ENCODE results near the gene PHF23.

The PHF23 gene

DNA sequence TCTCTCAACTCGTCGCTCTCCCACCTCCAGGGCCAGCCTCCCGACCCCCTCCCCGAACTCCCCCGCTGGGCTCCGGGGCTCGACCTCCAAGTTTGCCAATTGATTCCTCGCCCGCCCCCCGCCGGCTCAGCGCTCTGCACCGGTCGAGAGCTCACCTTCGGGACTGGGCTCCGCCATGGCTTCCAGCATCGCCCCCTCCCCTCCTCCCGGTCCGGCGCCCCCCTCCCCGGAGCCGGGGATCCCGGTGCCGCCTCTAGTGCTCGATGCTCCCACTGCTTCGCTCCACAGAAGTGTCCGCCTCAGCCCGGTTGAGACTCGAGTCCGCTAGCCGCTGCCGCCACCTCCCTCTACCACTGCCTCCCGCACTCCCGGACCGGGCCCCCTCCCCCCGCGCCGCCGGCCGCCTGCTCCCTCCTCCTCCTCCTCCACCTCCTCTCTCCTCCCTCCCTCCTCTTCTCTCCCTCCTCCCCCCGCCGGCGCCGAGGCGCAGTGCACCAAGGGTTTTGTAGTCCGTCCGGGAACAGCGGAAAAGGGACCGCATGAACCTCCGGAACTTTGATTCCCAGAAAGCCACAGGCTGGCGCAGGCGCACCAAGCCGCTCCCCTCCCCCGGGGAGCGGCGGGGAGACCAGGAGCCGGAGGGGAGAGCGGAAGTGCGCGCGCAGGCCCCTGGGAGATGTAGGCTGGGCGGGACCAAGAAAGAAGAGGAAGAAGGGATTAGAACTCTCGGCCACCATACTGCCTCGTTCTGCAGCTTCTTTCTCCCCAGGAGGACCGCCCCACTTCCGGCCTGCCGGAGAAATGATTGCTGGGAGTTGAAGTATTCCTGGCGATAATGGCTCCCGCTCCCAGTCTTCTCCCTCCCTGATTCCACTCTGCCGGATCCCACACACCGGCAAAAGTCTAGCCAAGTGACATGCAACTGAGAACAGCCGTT lies at the start of gene PHF23:
Gene PHF23, minus strand, starts transcription at position 367 of the 937 bp plus-strand sequence. Its CDS starts 178 bp downstream, at position 189.
- peak; percentile 96 for FAIRE-seq

DNA sequence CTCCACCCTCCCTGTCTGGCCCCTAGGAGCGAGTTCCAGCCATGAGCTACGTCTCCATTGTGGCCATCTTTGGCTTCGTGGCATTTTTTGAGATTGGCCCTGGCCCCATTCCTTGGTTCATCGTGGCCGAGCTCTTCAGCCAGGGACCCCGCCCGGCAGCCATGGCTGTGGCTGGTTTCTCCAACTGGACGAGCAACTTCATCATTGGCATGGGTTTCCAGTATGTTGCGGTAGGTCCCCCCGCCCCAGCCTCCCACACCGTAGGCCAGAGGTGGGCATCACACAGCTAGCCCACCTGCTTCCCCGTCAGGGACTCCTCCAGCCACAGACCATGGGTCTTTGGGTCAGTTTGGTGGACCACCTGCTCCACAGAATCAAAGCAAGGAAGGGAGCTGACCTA lies 46.4 kb upstream of the PHF23 start:
- FAIRE-seq = no peak

DNA sequence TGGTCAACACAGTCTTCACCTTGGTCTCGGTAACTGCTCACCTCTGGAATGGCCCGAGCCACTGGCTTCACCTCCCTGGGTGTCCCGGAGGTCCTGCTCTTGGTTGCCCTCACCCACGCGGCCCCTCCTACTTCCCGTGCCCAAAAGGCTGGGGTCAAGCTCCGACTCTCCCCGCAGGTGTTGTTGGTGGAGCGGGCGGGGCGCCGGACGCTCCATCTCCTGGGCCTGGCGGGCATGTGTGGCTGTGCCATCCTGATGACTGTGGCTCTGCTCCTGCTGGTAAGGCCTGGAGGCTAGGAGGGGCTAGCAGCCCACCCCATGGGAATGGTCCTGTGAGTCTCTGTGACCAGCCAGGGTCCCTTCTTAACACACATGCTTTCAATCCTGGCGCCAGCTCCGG lies 45.7 kb upstream of the PHF23 start:
- no peak for FAIRE-seq

GRCh38 chr17:7283471-7284216 lies 44.4 kb upstream of the PHF23 start:
- FAIRE-seq = no peak

DNA sequence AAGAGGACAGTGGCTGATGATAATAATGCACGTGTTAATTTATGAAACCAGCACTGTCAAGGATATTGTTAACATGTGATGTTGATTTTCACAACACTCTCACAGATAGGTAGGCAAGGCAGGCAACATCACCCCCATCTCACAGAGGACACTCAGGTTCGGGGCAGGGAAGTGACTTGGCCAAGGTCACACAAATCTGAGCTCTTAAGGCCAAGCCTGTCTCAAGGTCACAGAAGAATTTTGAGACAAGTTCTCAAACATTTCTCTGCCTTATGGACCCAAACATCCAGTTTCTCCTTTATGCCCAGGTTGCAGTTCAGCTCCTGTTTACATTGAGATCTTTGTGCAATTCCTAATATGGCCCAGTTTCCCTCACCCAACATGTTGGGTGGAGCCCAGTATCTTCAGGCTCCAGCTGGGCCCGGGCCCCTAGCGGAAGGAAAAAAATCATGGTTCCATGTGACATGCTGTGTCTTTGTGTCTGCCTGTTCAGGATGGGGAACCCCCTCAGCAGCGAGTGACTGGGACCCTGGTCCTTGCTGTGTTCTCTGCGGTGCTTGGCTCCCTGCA lies 43.6 kb upstream of the PHF23 start:
- FAIRE-seq = no peak

DNA sequence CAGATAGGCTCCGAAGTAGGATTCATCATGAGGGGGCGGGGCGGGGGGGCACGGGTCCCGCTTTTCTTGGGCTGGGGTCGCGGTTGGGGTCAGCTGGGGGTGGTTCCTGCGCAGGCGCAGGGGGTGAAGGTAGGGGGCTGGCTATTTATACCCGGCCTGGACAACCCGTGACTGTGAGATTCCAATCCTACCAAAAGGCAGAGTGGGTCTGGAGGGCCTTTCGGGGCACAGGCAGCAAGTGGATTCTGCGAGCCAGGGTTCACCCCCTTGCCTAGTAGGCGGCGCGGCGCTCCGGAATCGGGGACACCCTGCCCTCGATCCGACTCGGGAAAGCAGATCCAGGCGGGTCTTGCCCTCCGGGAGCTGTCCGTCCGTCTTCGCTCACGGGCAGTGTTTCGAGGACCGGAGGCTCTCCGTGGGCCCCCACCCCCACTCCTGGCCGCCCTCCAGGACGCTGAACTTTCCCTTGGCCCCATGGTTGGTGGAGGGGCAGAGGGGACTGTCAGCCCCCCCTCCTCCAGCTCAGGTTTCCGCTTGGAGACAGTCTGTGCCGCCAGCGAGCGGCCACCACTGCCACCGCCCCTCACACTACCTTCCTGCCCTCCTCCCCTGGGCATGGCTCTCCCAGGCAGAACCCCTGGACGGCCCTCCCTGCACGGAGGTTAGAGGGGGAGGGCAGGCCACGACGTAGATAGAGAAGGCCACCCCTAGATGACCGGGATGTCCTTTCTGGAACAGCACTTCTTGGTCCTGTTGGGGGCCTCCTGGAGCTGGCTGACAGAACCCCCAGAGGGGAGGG lies 42.9 kb upstream of the PHF23 start:
- no peak for FAIRE-seq

DNA sequence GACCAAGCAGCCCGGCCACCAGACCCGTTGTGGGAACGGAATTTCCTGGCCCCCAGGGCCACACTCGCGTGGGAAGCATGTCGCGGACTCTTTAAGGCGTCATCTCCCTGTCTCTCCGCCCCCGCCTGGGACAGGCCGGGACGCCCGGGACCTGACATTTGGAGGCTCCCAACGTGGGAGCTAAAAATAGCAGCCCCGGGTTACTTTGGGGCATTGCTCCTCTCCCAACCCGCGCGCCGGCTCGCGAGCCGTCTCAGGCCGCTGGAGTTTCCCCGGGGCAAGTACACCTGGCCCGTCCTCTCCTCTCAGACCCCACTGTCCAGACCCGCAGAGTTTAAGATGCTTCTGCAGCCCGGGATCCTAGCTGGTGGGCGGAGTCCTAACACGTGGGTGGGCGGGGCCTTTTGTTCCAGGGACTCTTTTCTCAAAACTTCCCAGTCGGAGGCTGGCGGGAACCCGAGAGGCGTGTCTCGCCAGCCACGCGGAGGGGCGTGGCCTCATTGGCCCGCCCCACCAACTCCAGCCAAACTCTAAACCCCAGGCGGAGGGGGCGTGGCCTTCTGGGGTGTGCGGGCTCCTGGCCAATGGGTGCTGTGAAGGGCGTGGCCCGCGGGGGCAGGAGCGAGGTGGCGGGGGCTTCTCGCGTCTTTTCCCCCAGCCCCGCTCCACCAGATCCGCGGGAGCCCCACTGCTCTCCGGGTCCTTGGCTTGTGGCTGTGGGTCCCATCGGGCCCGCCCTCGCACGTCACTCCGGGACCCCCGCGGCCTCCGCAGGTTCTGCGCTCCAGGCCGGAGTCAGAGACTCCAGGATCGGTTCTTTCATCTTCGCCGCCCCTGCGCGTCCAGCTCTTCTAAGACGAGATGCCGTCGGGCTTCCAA lies 42.1 kb upstream of the PHF23 start, which contains the start of gene SLC2A4:
Gene SLC2A4, plus strand, starts transcription at position 645 of the 879 bp plus-strand sequence. Its CDS starts 217 bp downstream, at position 862.
- FAIRE-seq = peak; percentile 18

DNA sequence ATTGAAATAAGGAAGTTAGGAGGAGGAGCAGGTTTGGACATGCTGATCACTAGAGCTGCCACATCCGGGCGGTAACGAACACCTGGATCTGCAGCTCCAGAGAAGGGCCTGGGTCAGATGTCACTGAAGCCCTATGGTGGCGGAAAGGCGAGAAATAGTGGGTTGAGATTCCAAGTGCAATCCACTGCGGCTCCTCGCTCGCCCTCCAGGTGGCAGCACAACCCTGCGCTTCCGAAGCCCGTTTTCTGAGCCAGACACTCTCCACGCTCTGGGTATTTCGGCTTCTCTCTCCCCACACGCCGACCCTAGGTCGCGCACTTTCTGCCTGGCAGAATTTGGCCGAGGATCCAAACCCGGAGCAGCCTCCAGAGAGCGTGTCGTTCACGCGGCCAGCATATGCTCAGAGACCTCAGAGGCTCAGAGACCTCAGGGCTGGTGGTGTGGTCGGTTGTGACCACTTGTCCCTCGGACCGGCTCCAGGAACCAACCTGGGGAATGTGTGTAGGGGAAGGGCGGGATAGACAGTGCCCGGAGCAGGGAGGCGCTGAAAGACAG lies 41.3 kb upstream of the PHF23 start:
- peak; percentile 41 for FAIRE-seq

- FAIRE-seq = no peak
Measured at GRCh38 chr17:7279448-7279847, 40.2 kb upstream of the PHF23 start.

- no peak for FAIRE-seq
Measured at GRCh38 chr17:7266784-7267183, 27.5 kb upstream of the PHF23 start.

- FAIRE-seq = no peak
Measured at GRCh38 chr17:7263801-7264078, 24.5 kb upstream of the PHF23 start.

DNA sequence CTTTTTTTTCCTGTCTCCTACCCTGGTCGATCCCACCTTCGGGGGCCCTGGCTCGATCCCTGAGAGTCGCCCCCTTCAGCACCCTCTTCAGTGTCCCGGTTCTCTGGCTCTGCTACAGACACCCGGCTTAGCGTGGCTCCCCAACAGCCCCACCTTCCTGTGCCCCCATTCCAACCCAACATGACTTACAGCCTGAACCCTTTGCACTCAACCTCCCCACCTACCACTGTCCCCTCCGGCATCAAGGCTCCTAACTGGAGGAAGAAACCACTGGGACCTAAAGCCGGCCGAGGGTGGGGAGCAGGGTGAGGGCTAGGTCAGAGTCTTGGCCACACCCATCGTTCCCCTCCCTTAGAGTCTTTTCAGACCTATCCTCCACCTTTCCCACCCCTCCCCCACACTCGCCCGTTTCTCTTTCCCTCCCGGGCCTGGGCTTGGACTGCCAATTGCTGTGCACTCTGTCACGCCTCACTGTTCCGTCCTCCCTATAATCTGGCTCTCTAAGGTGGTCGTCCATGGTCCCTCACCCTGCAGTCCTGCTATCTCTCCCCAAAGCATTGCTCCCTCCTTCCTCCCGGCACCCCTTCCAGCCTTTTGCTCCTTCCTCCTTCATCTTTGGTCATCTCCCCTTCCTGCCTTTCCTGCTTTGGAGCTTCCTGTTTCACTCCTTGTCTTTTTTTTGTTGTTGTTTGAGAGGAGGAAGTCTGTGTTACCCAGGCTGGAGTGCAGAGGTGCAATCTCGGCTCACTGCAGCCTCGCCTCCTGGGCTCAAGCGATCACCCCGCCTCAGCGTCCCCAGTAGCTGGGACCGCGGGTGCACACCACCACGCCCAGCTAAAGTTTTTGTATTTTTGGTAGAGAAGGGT lies 23.9 kb upstream of the PHF23 start:
- FAIRE-seq = no peak

- FAIRE-seq = no peak
Measured at GRCh38 chr17:7262192-7262934, 23.1 kb upstream of the PHF23 start, which contains the start of gene CLDN7. TSS of gene CLDN7 (minus strand) at chr17:7262478. CDS start at chr17:7262043, 435 bp downstream.

GRCh38 chr17:7261379-7262191 lies 22.3 kb upstream of the PHF23 start:
- no peak for FAIRE-seq

GRCh38 chr17:7260651-7261378 lies 21.6 kb upstream of the PHF23 start:
- no peak for FAIRE-seq

GRCh38 chr17:7260151-7260550 lies 20.9 kb upstream of the PHF23 start:
- no peak for FAIRE-seq

DNA sequence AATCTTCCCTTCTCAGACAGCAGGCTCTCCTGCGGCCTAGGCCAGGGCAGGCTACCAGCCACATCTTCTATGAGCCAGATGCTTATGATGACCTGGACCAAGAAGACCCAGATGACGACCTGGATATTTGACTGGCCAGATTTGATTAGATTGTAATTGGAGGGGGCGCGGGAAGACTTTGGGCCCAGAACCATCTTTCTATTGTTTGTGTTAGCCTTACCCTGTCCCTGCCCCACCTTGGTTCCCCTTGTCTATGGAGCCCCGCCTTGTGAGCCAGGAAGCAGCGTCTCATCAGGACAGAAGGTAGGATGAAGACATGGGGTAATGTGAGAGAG lies 20.3 kb upstream of the PHF23 start:
- FAIRE-seq = no peak

Measured in endometrium (tissue), 2 donors.